K562 (cell line): ENCODE results near the gene CMIP.

Source experiments
- KLF1 ChIP-seq: fragments of 450-650 bp; IDR thresholded peaks from 2 replicates; pipeline ENCODE4 v1.6.1; 2016; ENCODE audit warnings: missing genetic modification characterization, missing compliant biosample characterization
- ZNF785 ChIP-seq: fragments of 250-450 bp; sonication (Bioruptor Pico); IDR thresholded peaks from 2 replicates; pipeline ENCODE4 v1.4.0; 2020; ENCODE audit warnings: mild to moderate bottlenecking

GRCh38 chr16:81449241-81449640 is 4.6 kb downstream of the CMIP start:
- no peak for TF ChIP-seq ZNF785 (CRISPR knock-in tag)
- no peak for TF ChIP-seq KLF1 (tag)
